Transverse colon (tissue), 4 donors: ENCODE data around the gene SEMA4D. TPM values are rescaled to one million over a fixed set of nuclear protein-coding genes. Genes with fewer than 3 reads are reported as not detected.

ENCODE experiments used
- DNase-seq: peaks from one replicate; pipeline ENCODE4 v3.0.0-alpha.2; 2019
- H3K27ac ChIP-seq, 4 donors: fragments of 200-600 bp; sonication (generic); 2 replicates each; pipeline ENCODE4 v1.5.1; 2016 to 2018; ENCODE audit warnings: inconsistent platforms in 4 of 4
- H3K27me3 ChIP-seq: fragments of 200-600 bp; sonication (generic); 2 replicates; pipeline ENCODE4 v1.5.1; 2017; ENCODE audit warnings: inconsistent platforms
- H3K36me3 ChIP-seq, 4 donors: fragments of 200-600 bp; sonication (generic); 2 replicates each; pipeline ENCODE4 v1.5.1; 2017 to 2019; ENCODE audit warnings: inconsistent platforms in 4 of 4
- H3K4me1 ChIP-seq, 4 donors: fragments of 200-600 bp; sonication (generic); 2 replicates each; pipeline ENCODE4 v1.5.1; 2017 to 2020; ENCODE audit warnings: inconsistent platforms in 4 of 4
- H3K4me3 ChIP-seq, 4 donors: fragments of 200-600 bp; sonication (generic); 1 replicate in 1 of 4; 2 replicates in 3 of 4; pipeline versions ENCODE4 v1.5.1 to v1.6.1; 2017 to 2019; ENCODE audit warnings: inconsistent platforms in 4 of 4
- H3K9me3 ChIP-seq, 2 donors: fragments of 200-600 bp; sonication (generic); 2 replicates each; pipeline ENCODE4 v1.5.1; 2017 to 2019; ENCODE audit warnings: inconsistent platforms in 2 of 2
- EP300 ChIP-seq: sonication (generic); formaldehyde crosslinking; IDR thresholded peaks from one replicate; pipeline ENCODE4 v1.6.1; 2017; ENCODE audit warnings: antibody characterized with exemption, low read depth
- POLR2A ChIP-seq: fragments of 450-650 bp; IDR thresholded peaks from one replicate; pipeline ENCODE4 v1.6.1; 2016; ENCODE audit warnings: antibody characterized with exemption, mild to moderate bottlenecking, moderate library complexity
- POLR2AphosphoS5 ChIP-seq, 3 donors: sonication (generic); formaldehyde crosslinking; IDR thresholded peaks; one replicate each; pipeline ENCODE4 v1.6.1; 2016; ENCODE audit warnings: antibody characterized with exemption in 3 of 3
- WGBS, 2 donors: methylation state at CpG; one replicate each; pipeline ENCODE4 v1.1.5; 2018; ENCODE audit warnings: low coverage in 1 of 2; 5-methylcytosine and 5-hydroxymethylcytosine counted together
- in situ Hi-C, 4 donors: fragments of 200-750 bp; cut with MboI; loops; one replicate each; pipeline versions ENCODE4 v1.15.0 to v1.15.1; 2017; ENCODE audit warnings: low sequenced_read_pairs in 3 of 4, low pct_ligation_motif_present in 1 of 4, low pct_unique_long_range_greater_than_20kb in 1 of 4
- intact Hi-C: fragments of 100-400 bp; cut with DNase I; formaldehyde crosslinking; loops from one replicate; pipeline ENCODE4 v1.15.1; 2023; ENCODE audit warnings: low total_unique reads
- total RNA-seq, 4 donors: library from RNA; depleted of rRNA; stranded (reverse); fragments of >200 nt; gene quantifications; one replicate each; pipeline ENCODE4 v1.1.0, GENCODE V29; 2016
- TF ChIP-seq, protein P1 (sequence below), 5 experiments: fragments of 200-600 bp in 3 of 5; fragments of 450-650 bp in 2 of 5; sonication (generic) in 3 of 5; IDR thresholded peaks; 1 replicate in 2 of 5; 2 replicates in 3 of 5; pipeline ENCODE4 v1.5.1; 2016 to 2017; ENCODE audit warnings: antibody characterized with exemption in 5 of 5, inconsistent platforms in 3 of 5, mild to moderate bottlenecking in 2 of 5, moderate library complexity in 1 of 5

The SEMA4D gene
- total RNA-seq, 4 donors from 2014 or later = 8.7 to 29.1 (median 14.5) TPM

GRCh38 chr9:89361816-89362646 lies 135.9 kb downstream of the SEMA4D start:
- Histone ChIP-seq H3K27me3 (no peaks in the 10 kb centered on the region), H3K4me1 (no peaks in the 10 kb centered on the region), H3K9me3 (no peaks in the 10 kb centered on the region), H3K4me3 (no peak overlapping the region), H3K36me3 (peaks cover 0 to 37% (median 13%) of the 10 kb centered on the region in 4 donors), H3K27ac (no peak overlapping the region)
- in situ Hi-C loops = no loop called here
- WGBS, 2 donors = 89% methylated on average over 9 of the region's 9 CpGs; no CpG with 5 or more reads in 1 of the 2 donors
- intact Hi-C loops = no loop called here
- TF ChIP-seq EP300 (no peak), POLR2AphosphoS5 (IDR thresholded peaks at IDR 0.05) (no peak), POLR2A (no peak)
- TF ChIP-seq, protein P1, sequence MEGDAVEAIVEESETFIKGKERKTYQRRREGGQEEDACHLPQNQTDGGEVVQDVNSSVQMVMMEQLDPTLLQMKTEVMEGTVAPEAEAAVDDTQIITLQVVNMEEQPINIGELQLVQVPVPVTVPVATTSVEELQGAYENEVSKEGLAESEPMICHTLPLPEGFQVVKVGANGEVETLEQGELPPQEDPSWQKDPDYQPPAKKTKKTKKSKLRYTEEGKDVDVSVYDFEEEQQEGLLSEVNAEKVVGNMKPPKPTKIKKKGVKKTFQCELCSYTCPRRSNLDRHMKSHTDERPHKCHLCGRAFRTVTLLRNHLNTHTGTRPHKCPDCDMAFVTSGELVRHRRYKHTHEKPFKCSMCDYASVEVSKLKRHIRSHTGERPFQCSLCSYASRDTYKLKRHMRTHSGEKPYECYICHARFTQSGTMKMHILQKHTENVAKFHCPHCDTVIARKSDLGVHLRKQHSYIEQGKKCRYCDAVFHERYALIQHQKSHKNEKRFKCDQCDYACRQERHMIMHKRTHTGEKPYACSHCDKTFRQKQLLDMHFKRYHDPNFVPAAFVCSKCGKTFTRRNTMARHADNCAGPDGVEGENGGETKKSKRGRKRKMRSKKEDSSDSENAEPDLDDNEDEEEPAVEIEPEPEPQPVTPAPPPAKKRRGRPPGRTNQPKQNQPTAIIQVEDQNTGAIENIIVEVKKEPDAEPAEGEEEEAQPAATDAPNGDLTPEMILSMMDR (IDR thresholded peaks at IDR 0.05) = no peak
- no peak for DNase-seq

DNA sequence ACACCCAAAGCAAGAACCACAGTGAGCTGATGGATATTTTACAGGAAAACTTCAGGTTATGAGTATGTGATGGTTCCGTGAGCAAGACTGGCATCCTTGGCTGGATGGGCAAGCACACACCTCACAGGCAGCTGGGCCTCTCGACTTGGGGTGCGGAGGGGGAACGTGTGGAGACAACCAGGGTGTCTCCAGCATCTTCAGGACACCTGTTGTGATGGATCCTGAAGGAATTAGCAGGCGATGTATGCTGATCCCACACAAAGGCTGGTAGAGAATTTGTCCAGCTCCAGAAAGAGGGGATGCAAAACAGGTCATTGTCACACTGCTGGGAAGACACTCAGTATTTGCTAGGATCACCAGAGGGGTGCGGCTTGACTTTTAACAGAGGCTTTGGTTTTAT lies 136.9 kb downstream of the SEMA4D start:
- no peak for DNase-seq

GRCh38 chr9:89360465-89360864 lies 137.4 kb downstream of the SEMA4D start:
- WGBS, 2 donors = 80 to 86% methylated on average over 2 to 3 of the region's 3 CpGs
- no peak for DNase-seq
- H3K4me1 ChIP-seq = no peaks in the 10 kb centered on the region
- no peak overlapping the region for H3K27ac ChIP-seq
- peaks cover 0 to 40% (median 16%) of the 10 kb centered on the region in 4 donors for H3K36me3 ChIP-seq
- no peaks in the 10 kb centered on the region for H3K9me3 ChIP-seq
- intact Hi-C loops = no loop called here
- TF ChIP-seq, protein P1 (IDR thresholded peaks at IDR 0.05) = no peak
- TF ChIP-seq POLR2A = no peak
- no peak for TF ChIP-seq EP300
- no peak for TF ChIP-seq POLR2AphosphoS5 (IDR thresholded peaks at IDR 0.05)
- no peak overlapping the region for H3K4me3 ChIP-seq
- H3K27me3 ChIP-seq = no peaks in the 10 kb centered on the region
- in situ Hi-C loops = no loop called here

More for the DNA sequence above, 136.9 kb downstream of the SEMA4D start:
- Histone ChIP-seq H3K27ac (no peak overlapping the region), H3K4me1 (no peaks in the 10 kb centered on the region), H3K9me3 (no peaks in the 10 kb centered on the region), H3K4me3 (no peak overlapping the region), H3K27me3 (no peaks in the 10 kb centered on the region), H3K36me3 (peaks cover 0 to 40% (median 13%) of the 10 kb centered on the region in 4 donors)
- 50 to 94% methylated on average over 1 to 6 of the region's 6 CpGs for WGBS, 2 donors
- intact Hi-C loops = no loop called here
- TF ChIP-seq POLR2AphosphoS5 (IDR thresholded peaks at IDR 0.05) (no peak), EP300 (no peak), POLR2A (no peak)
- TF ChIP-seq, protein P1 (IDR thresholded peaks at IDR 0.05) = no peak
- in situ Hi-C loops = no loop called here

DNA sequence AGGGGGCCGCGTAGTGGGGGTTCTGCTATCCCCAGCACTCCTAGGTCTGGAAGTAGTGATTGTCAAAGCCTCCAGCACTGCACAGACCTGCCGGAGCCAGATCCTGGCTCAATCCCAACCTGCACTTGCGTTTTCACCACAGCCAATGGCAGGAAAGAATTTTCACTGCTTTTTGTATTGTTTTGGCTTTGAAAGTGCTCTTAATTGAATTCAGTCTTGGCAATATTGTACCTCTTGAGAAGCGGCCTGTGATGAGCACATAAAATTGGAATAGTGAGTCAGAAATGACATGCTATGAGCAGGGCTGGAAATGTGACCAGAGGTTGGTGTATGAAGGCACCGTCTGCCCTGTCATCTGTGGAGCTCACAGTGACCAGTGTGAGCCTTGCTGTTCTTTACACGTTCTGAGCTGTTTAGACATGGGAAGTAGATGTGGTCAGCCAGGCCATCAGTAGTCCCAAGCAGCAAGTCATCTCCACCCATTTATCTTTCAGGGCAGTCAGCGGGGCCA lies 138.1 kb downstream of the SEMA4D start:
- 80 to 87% methylated on average over 3 to 8 of the region's 8 CpGs for WGBS, 2 donors
- no peaks in the 10 kb centered on the region for H3K27me3 ChIP-seq
- no peak for TF ChIP-seq POLR2AphosphoS5 (IDR thresholded peaks at IDR 0.05)
- TF ChIP-seq, protein P1 (IDR thresholded peaks at IDR 0.05) = no peak
- peaks cover 0 to 44% (median 19%) of the 10 kb centered on the region in 4 donors for H3K36me3 ChIP-seq
- DNase-seq = no peak
- no peaks in the 10 kb centered on the region for H3K9me3 ChIP-seq
- intact Hi-C loops = no loop called here
- H3K4me3 ChIP-seq = no peak overlapping the region
- no peaks in the 10 kb centered on the region for H3K4me1 ChIP-seq
- H3K27ac ChIP-seq = no peak overlapping the region
- in situ Hi-C loops = no loop called here
